ENCODE results near the gene ADCY9.
"Not testable (repeated sequence)": the region's sequence is repeated elsewhere in the genome, so short reads cannot be mapped to it uniquely, and the experiment has no call there.

Gene ADCY9

DNA sequence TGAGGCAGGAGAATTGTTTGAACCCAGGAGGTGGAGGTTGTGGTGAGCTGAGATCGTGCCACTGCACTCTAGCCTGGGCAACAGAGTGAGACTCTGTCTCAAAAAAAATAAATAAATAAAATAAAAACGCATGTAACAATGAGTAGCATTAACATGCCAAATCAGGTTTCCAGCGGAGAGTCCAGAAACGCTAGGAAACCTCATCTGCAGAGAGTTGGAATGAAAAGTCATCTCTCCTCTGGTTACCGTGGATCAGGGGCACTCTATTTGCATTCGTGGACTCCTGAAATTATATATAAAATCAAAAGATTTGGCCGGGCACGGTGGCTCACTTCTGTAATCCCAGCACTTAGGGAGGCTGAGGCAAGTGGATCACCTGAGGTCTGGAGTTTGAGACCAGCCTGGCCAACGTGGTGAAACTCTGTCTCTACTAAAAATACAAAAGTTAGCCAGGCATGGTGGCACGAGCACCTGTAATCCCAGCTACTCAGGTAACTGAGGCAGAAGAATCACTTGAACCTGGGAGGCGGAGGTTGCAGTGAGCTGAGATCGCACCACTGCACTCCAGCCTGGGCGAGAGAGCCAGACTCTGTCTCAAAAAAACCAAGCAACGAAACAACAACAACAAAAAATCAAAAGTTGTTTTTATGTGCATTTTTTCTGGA, 156.2 kb downstream of the ADCY9 start:
- in situ Hi-C loops (cut with HindIII; ENCODE audit: low sequenced_read_pairs) = loop anchor here (10.0 kb wide), 1 partner anchor 295 kb away; no protein-coding TSS in a partner anchor

DNA sequence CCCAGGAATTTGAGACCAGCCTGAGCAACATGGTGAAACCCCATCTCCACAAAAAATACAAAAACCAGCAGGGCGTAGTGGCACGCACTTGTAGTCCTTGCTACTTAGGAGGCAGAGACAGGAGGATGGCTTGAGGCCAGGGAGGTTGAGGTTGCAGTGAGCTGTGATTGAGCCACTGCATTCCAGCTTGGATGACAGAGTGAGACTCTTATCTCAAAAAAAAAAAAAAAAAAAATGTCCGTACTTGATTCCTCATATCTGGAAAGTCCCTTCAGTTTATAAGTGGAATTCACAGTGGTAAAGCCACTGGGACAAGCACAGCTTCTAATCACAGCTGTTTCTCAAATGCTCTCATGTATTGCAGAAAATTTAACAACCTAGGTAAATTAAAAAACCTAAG, 157.1 kb downstream of the ADCY9 start:
- in situ Hi-C loops (cut with HindIII; ENCODE audit: low sequenced_read_pairs) = loop anchor here (10.0 kb wide), 1 partner anchor 296 kb away; no protein-coding TSS in a partner anchor

DNA sequence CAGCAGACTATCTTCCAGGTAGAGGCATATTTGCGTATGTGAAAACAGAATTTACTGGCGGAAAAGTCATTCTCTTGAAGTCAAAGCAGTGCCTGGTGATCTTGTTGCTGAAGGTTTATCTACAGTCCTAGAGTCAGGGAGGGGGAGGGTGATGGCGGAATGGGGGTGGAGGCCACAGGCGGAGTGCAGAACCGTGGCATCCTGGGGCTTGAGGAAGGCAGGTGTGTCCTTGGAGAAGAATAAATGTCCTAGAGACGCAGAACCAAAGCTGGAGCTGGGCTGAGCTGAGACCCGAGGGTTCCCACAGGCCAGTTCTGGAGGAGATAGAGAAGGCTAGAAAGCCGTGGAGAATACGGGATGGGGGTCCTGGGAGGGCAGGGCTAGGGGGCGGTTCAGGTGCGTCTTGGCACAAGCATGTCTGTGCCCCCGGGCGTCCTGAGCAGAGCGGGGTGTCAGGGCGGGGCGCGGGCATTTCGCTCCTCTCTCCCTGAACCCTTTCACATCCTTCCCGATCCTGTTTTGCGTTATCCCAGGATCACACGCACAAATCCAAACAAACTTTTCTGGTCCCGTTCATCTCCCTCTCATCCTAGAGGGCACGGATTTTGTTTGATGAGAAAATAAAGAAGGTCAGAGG, 158.8 kb downstream of the ADCY9 start:
- in situ Hi-C loops (cut with HindIII; ENCODE audit: low sequenced_read_pairs) = loop anchor here (10.0 kb wide), 1 partner anchor 297 kb away; no protein-coding TSS in a partner anchor

DNA sequence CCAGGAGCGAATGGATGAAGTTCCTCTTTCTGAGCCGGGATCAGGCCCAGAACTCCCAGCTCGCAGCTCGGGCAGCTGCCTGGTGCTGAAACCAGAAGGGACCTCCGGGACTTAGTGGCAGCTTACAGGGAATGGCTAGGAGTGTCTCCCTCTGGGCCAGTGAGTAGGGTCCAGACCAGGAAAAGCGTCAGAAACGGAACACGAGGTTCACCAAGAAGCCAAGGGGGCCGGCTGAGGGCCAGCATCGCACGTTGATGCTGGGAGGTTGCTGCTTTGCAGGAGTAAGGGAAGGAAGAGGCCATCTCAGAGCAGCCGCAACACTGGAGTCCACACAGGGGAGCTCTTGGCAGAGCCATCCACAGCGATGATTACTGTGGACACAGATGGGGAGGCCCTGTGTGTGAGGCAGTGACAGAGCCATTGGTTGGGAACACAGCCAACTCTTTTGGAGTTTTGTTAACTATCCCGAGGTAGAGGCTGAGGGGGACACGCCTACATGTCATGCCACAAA, 161.8 kb downstream of the ADCY9 start:
- in situ Hi-C loops (cut with HindIII; ENCODE audit: low sequenced_read_pairs) = loop anchor here (5.0 to 10.0 kb wide), 2 partner anchors 37 to 300 kb away; no protein-coding TSS in a partner anchor

DNA sequence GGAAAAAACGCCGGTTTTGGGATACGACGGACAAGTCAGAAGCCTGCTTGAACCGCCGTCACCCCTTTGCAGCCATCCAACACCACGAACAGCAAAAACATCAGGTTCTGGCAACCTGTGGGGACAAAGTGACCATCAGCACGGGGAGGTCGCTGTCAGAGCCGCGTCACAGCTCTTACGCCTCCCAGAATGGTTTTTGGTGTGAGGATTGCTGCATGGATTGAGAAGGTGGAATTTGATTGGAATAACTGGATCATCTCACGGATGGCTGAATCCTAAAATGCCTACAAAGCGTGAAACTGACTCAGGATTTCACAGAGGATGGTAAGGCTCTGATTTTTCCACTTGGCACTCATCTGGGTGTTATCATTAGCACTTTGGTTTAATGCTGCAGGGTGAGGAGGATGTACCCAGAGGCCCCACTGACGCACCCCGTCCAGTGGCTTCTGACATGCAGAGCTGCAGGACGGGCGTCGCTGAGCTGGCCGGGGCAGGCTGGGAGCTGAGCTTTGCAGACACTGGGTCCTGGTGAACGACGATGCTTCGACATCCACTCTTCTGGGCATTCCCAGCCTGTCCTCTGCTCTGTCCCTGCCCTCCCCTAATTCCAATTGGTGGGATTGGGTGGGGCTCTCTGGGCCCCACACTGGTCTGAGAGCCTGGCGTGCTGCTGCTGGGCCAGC, 162.4 kb downstream of the ADCY9 start:
- in situ Hi-C loops (cut with HindIII; ENCODE audit: low sequenced_read_pairs) = loop anchor here (5.0 to 10.0 kb wide), 2 partner anchors 37 to 301 kb away; no protein-coding TSS in a partner anchor

DNA sequence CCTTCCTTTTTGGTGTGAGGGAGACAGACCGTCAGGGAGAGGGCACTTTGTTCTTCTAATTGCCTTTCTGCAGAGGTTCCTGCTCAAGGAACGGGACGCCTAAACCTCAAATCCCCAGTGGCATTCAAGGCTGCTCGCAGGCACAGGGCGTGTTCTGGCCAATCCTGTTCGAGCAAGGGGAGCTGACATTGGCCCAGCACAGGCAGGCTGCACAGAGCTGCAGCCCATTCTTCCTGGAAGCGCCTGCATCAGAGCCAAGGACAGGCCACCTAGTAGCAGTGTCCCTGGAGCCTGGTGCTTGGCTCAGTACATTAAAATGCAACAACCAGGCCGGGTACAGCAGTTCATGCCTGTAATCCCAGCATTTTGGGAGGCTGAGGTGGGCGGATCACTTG, 163.5 kb downstream of the ADCY9 start:
- in situ Hi-C loops (cut with HindIII; ENCODE audit: low sequenced_read_pairs) = loop anchor here (5.0 to 10.0 kb wide), 2 partner anchors 35 to 302 kb away; no protein-coding TSS in a partner anchor

DNA sequence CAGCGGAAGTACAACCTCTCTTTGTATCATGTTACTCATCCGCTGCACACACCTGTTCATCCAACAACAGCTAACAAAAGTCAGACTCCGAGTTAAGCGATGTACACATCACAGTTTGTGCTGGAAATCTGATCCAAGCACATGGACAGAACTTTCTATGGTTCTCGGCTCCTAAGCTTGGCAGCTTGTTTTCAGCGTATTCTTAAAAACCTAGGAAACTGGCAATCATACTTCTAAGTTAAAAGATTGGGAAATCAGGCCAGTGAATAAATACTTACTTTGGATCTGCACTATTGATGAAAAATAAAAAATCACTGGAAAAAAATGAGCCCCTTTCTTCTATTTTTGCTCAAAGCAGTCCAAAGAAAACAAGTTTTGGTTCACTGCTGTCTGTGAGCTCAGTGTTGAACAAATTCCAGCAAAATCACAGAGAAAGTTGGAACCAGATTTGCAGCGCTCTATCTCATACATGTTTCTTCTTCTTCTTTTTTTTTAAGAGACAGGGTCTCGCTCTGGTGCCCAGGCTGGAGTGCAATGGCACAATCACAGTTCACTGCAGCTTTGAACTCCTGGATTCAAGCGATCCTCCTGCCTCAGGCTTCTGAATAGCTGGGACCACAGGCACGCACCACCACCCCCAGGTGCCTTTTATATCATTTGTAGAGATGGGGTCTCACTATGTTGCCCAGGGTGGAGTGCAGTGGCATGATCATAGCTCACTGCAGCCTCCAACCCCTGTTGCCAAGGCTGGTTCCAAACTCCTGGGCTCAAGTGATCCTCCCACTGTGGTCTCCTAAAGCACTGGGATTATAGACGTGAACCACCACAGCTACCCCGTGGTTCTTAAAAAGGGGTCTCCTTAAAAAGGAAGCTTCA, 164.1 kb downstream of the ADCY9 start:
- in situ Hi-C loops (cut with HindIII; ENCODE audit: low sequenced_read_pairs) = loop anchor here (5.0 to 10.0 kb wide), 2 partner anchors 35 to 303 kb away; no protein-coding TSS in a partner anchor

DNA sequence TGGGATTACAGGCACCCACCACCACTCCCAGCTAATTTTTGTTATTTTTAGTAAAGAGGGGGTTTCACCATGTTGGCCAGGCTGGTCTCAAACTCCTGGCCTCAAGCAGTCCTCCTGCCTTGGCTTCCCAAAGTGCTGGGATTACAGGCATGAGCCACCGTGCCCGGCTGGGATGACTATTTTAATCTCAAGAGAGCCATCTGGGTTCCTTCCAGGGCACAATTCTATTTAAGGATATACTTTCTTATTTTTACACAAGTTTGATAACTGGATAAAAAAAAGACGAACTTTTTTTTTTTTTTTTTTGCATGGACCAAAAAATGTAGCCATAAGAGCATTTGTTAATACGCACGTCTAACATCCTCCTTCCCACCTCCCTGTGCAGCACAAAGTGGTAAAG, 164.9 kb downstream of the ADCY9 start:
- in situ Hi-C loops (cut with HindIII; ENCODE audit: low sequenced_read_pairs) = loop anchor here (5.0 to 10.0 kb wide), 2 partner anchors 34 to 303 kb away; no protein-coding TSS in a partner anchor

DNA sequence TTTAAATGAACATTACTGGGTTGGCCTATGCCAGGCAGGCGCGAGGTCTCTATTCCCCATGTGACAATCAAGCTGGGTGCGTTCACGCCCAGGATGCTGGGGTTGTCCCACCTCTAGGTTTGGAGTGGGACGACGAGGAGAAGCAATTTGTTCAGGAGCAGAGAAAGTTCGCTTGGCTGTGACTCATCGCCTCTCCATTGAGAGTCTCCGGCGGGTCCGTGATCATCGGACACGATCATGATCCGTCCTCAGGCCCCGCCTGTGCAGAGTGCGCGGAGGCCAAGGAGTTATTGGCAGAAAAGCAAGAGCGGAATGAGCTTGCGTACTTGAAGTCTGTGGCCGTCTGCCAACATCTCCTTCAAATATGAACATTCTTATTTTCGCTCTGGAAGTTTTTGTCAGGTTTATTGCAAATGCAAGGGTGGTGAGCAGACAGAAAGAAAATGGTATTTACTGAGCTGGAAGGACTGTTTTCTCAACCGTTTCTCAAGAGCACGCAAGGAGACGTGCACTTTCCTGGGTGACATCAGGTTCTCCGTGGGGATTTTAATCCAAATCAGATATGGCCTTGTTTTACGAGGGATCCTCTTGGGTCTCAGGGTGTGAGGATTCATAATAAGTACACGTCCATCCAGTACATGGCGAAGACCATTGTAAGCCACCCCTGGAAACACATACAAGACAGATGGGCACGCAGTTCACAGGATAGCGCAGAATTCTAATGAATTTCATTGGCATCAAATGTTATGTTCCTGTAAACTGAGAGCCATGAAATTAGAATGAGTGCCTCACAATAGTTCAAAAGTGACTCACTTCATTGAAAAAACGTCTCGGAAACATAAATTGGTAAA, 165.7 kb downstream of the ADCY9 start:
- in situ Hi-C loops (cut with HindIII; ENCODE audit: low sequenced_read_pairs) = loop anchor here (5.0 to 10.0 kb wide), 2 partner anchors 33 to 304 kb away; no protein-coding TSS in a partner anchor

DNA sequence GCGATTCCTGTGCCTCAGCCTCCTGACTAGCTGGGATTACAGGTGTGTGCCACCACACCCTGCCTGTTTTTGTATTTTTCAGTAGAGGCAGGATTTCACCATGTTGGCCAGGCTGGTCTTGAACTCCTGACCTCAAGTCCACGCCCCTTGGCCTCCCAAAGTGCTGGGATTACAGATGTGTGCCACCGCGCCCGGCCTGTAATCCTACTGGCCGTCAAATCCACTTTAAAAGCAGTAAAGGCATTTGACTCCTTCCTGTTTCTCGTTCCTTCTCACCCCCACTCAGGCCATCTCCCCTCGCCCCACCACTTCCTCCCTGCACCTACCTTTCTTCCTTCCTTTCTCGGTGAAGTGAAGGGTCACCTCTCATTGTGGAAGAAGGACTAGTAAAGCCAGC, 166.3 kb downstream of the ADCY9 start:
- in situ Hi-C loops (cut with HindIII; ENCODE audit: low sequenced_read_pairs) = loop anchor here (5.0 to 10.0 kb wide), 2 partner anchors 33 to 305 kb away; no protein-coding TSS in a partner anchor

DNA sequence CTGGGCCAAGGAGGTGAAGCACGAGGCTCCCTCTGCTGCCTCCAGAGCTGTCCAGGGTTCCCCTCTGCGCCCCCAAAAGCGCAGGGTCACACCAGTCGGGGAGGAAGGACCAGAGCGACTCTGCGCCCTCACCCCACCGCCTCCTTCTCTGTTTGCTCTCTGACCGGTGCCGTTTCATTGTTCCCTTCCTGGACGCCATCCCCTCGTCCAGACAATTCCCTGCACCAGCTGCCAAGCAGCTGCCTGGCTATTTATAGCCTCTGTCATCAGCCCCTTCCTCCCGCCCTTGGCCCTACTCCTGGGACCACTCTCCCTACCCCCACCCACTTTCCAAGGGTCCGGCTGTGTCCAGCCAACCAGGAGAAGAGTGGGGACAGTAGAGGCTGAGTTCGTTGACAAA, 167.0 kb downstream of the ADCY9 start:
- in situ Hi-C loops (cut with HindIII; ENCODE audit: low sequenced_read_pairs) = no loop called here

DNA sequence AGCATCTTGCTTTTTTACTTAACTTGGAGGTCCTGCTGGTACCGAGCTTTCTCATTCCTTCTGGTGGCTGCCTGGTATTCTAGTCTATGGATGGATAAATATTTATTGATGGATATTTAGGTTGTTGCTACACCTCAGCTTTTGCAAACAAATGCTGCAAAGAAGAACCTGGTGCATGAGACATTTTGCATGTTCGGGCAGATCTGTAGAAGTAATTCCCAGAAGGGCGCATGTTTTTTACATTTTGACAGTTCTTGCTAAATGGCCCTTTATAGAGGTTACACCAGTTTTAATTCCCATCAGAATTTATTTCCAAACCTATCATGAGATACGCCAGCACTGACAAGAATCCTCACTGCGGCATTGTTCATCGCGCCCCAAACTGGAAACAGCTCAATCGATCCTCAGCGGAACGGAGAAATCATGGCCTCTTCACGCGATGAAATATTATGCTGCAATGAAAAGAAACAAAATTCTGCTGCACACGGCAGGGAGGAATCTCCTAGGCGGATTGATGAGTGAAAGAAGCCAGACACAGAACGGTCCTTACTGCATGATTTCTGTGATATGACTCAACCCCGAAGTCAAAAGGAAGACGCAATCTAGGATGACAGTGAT, 167.8 kb downstream of the ADCY9 start:
- in situ Hi-C loops (cut with HindIII; ENCODE audit: low sequenced_read_pairs) = no loop called here

DNA sequence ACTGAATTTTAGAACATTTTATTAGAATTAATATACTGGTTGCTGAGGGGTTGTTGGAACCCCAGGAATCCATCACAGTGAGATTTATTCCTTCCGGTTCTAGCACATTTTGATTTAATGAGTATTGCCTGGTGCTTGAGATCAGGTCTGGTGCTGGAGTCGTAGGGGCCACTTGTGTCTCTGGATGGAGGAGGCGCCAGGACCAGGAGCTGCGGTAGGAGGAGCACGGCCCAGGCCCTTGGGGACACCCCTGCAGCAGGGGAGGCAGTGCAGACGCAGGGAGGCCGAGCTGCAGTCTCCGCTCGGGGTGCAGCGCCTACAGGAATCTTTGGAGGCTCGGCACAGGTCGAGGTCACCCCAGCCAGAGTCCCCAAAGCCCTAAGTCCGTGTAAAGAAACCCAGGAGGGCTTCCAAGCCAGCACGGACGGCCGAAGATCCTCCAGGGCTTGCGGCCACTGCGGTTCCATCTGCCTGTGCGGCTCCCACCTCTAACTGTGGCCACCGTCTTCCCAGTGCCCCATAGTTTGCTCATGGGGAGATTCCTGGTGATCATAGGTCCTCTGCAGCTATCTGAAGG, 169.6 kb downstream of the ADCY9 start:
- in situ Hi-C loops (cut with HindIII; ENCODE audit: low sequenced_read_pairs) = no loop called here

DNA sequence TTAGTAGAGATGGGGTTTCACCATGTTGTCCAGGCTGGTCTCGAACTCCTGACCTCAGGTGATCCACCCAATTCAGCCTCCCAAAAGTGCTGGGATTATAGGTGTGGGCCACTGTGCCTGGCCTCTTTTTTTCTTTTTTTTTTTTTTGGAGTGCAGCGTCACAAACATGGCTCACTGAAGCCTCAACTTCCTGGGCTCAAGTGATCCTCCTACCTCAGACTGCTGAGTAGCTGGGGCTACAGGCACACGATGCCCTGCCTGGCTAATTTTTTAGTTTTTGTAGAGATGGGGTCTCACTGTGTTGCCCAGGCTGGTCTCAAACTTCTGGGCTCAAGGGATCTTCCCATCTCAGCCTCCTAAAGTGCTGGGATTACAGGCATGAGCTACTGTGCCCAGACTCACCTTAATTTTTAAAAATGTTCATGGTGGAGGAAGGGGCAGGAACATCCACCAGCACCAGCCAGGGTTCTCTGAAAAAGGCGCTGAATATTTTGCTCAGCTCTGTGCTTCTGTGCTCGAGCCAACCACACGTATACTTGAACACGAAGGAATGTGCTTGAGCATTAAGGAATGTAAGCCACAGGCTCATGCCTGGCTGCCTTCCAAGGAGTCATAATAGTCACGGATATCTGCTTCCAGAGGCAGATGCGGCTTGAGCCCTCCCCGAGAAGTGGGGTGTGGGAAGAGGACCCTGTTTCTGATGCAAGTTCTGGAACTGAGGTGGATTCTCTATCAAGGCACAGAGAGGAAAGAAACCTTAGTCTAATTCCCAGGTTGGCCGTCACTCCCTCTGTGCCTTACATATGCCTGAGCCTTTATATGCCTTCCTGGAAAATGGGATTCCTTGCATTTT, 170.3 kb downstream of the ADCY9 start:
- in situ Hi-C loops (cut with HindIII; ENCODE audit: low sequenced_read_pairs) = no loop called here

DNA sequence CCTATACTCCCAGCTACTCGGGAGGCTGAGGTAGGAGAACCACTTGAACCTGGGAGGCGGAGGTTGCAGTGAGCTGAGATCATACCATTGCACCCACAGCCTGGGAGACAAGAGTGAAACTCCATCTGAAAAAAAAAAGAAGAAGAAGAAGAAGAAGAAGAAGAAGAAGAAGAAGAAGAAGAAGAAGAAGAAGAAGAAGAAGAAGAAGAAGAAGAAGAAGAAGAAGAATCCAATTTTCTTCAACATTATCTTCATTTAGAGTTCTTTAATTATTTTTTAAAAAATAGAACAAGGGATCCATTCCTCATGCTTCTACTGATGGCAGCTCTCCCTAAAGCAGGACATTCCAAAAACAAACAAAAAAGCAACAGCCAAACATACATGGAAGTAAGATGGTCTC, 171.8 kb downstream of the ADCY9 start:
- in situ Hi-C loops (cut with HindIII; ENCODE audit: low sequenced_read_pairs) = not testable (repeated sequence)

DNA sequence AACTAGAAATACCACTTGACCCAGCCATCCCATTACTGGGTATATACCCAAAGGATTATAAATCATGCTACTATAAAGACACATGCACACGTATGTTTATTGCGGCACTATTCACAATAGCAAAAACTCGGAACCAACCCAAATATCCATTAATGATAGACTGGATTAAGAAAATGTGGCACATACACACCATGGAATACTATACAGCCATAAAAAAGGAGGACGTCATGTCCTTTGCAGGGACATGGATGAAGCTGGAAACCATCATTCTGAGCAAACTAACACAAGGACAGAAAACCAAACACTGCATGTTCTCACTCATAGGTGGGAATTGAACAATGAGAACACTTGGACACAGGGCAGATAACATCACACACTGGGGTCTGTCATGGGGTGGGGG, 174.1 kb downstream of the ADCY9 start:
- in situ Hi-C loops (cut with HindIII; ENCODE audit: low sequenced_read_pairs) = not testable (repeated sequence)

DNA sequence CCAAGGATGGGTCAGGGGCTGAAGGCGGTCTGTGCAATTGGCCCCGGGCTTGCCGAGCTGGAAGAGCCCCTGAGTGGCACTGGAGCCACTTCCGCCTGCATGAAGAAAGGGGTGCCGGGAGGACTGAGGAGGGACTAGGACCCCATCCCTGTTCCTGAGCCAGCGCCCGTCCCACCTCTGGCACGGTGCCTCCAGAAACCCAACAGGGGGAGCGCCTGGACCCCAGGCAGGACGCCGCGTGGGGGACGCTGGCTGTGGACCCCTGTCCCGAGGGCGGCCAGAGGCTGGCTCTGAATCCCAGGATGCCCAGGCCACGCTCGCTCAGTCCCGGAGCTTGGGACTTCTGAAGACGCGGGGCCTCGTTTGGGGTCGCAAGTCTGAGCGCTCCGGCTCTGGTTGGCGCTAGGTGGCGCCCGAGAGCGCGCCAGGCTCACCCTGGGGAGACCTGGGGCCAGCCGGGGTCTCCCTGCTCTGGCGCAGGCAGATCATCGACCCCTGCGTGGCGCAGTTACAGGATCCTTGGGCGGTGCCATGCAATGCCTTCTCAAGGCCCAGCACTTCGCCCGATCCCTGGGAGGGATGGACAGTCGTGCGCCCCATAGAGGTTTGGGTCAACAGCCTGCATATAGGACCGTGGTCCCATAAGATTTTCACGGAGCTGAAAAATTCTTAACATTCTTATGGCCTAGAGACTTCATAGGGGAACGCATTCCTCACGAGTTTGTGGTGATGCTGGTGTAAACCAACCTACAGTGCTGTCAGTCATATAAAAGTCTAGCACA, 177.2 kb downstream of the ADCY9 start:
- in situ Hi-C loops (cut with HindIII; ENCODE audit: low sequenced_read_pairs) = no loop called here
